Muscle of leg (tissue), 11 donors: ENCODE results near the gene ATAD2B. TPM values are rescaled to one million over a fixed set of nuclear protein-coding genes. Genes with fewer than 3 reads are reported as not detected.

Experiments
- DNase-seq: peaks from one replicate; pipeline ENCODE4 v3.0.0; 2013
- H3K27ac ChIP-seq: one replicate; pipeline ENCODE4 v1.5.1; 2013; ENCODE audit warnings: mild to moderate bottlenecking, low read length, control low read depth
- H3K27me3 ChIP-seq: one replicate; pipeline ENCODE4 v1.6.1; 2013; ENCODE audit warnings: low read length; ENCODE audit not compliant: control insufficient read depth, insufficient read depth
- H3K36me3 ChIP-seq: one replicate; pipeline ENCODE4 v1.6.1; 2013; ENCODE audit warnings: low read length; ENCODE audit not compliant: control insufficient read depth, insufficient read depth
- H3K4me1 ChIP-seq: one replicate; pipeline ENCODE4 v1.6.1; 2013; ENCODE audit warnings: low read length; ENCODE audit not compliant: control insufficient read depth, insufficient read depth
- H3K4me3 ChIP-seq: one replicate; pipeline ENCODE4 v1.5.1; 2013; ENCODE audit warnings: low read length, control low read depth
- H3K9me3 ChIP-seq: replicated peaks from 2 replicates; pipeline ENCODE4 v1.6.1; 2013; ENCODE audit warnings: low read depth, low read length; ENCODE audit not compliant: control insufficient read depth
- WGBS: methylation state at CpG from one replicate; pipeline ENCODE4 v1.1.5; 2013; ENCODE audit warnings: missing lambda C conversion rate; ENCODE audit not compliant: insufficient coverage; 5-methylcytosine and 5-hydroxymethylcytosine counted together
- polyA plus RNA-seq, 8 donors: library from polyadenylated mRNA; unstranded; fragments of 120-200 nt; gene quantifications; one replicate each; pipeline versions ENCODE4 v1.2.1 to v1.2.3, GENCODE V29; 2013; ENCODE audit warnings: inconsistent platforms in 1 of 8, low replicate concordance in 1 of 8; ENCODE audit not compliant: insufficient read length in 8 of 8, insufficient read depth in 1 of 8
- total RNA-seq: library from RNA; stranded (reverse); fragments of 120-200 nt; gene quantifications from one replicate; pipeline ENCODE4 v1.2.4, GENCODE V29; 2013

ATAD2B gene
- total and polyA plus RNA-seq, 9 donors, result 10.2 to 17.6 (median 11.8) TPM

- Histone ChIP-seq H3K4me3 (no peak overlapping the region), H3K27me3 (no peaks in the 10 kb centered on the region), H3K4me1 (no peaks in the 10 kb centered on the region), H3K27ac (no peak overlapping the region), H3K9me3 (no peaks in the 10 kb centered on the region), H3K36me3 (peaks cover 13% of the 10 kb centered on the region)
- no CpG with 5 or more reads among the region's 2 CpGs for WGBS
- DNase-seq, result peak; percentile 79
Measured at GRCh38 chr2:23777826-23778225, 149.1 kb downstream of the ATAD2B start.

GRCh38 chr2:23776021-23776420 is 150.9 kb downstream of the ATAD2B start:
- DNase-seq, result no peak
- H3K4me3 ChIP-seq, result no peak overlapping the region
- no peaks in the 10 kb centered on the region for H3K4me1 ChIP-seq
- no peak overlapping the region for H3K27ac ChIP-seq
- H3K9me3 ChIP-seq, result peaks cover 3% of the 10 kb centered on the region
- peaks cover 21% of the 10 kb centered on the region for H3K36me3 ChIP-seq
- H3K27me3 ChIP-seq, result no peaks in the 10 kb centered on the region
- WGBS, result no CpG with 5 or more reads among the region's 6 CpGs

- H3K4me1 ChIP-seq, result no peaks in the 10 kb centered on the region
- H3K36me3 ChIP-seq, result peaks cover 17% of the 10 kb centered on the region
- no peak overlapping the region for H3K4me3 ChIP-seq
- H3K9me3 ChIP-seq, result peaks cover 3% of the 10 kb centered on the region
- no CpG with 5 or more reads among the region's 7 CpGs for WGBS
- H3K27me3 ChIP-seq, result no peaks in the 10 kb centered on the region
- no peak for DNase-seq
- no peak overlapping the region for H3K27ac ChIP-seq
Measured at GRCh38 chr2:23772684-23773083, 154.2 kb downstream of the ATAD2B start.

- H3K4me3 ChIP-seq, result no peak overlapping the region
- no peaks in the 10 kb centered on the region for H3K27me3 ChIP-seq
- H3K4me1 ChIP-seq, result no peaks in the 10 kb centered on the region
- no CpG with 5 or more reads among the region's 1 CpG for WGBS
- H3K36me3 ChIP-seq, result peaks cover 17% of the 10 kb centered on the region
- no peak overlapping the region for H3K27ac ChIP-seq
- peaks cover 3% of the 10 kb centered on the region for H3K9me3 ChIP-seq
- no peak for DNase-seq
Measured at GRCh38 chr2:23772056-23772455, 154.9 kb downstream of the ATAD2B start.

GRCh38 chr2:23769364-23769763 is 157.6 kb downstream of the ATAD2B start:
- peaks cover 3% of the 10 kb centered on the region for H3K9me3 ChIP-seq
- no peaks in the 10 kb centered on the region for H3K4me1 ChIP-seq
- H3K4me3 ChIP-seq, result no peak overlapping the region
- H3K27ac ChIP-seq, result no peak overlapping the region
- H3K27me3 ChIP-seq, result no peaks in the 10 kb centered on the region
- DNase-seq, result no peak
- no CpG with 5 or more reads among the region's 5 CpGs for WGBS
- peaks cover 17% of the 10 kb centered on the region for H3K36me3 ChIP-seq

GRCh38 chr2:23767876-23768621 is 158.9 kb downstream of the ATAD2B start:
- H3K27me3 ChIP-seq, result no peaks in the 10 kb centered on the region
- peaks cover 3% of the 10 kb centered on the region for H3K9me3 ChIP-seq
- WGBS, result 100% methylated on average over 3 of the region's 5 CpGs
- peaks cover 11% of the 10 kb centered on the region for H3K36me3 ChIP-seq
- H3K4me3 ChIP-seq, result no peak overlapping the region
- H3K4me1 ChIP-seq, result no peaks in the 10 kb centered on the region
- H3K27ac ChIP-seq, result no peak overlapping the region
- no peak for DNase-seq

GRCh38 chr2:23762141-23762540 is 164.8 kb downstream of the ATAD2B start:
- no peak for DNase-seq
- H3K27me3 ChIP-seq, result no peaks in the 10 kb centered on the region
- peaks cover 4% of the 10 kb centered on the region for H3K36me3 ChIP-seq
- H3K9me3 ChIP-seq, result no peaks in the 10 kb centered on the region
- no peak overlapping the region for H3K27ac ChIP-seq
- H3K4me3 ChIP-seq, result no peak overlapping the region
- H3K4me1 ChIP-seq, result no peaks in the 10 kb centered on the region
- WGBS, result no CpG with 5 or more reads among the region's 3 CpGs

GRCh38 chr2:23761638-23762037 is 165.3 kb downstream of the ATAD2B start:
- H3K4me3 ChIP-seq, result no peak overlapping the region
- no peaks in the 10 kb centered on the region for H3K9me3 ChIP-seq
- no peak overlapping the region for H3K27ac ChIP-seq
- no peak for DNase-seq
- WGBS, result no CpG with 5 or more reads among the region's 1 CpG
- H3K36me3 ChIP-seq, result peaks cover 4% of the 10 kb centered on the region
- H3K27me3 ChIP-seq, result no peaks in the 10 kb centered on the region
- no peaks in the 10 kb centered on the region for H3K4me1 ChIP-seq

- no peaks in the 10 kb centered on the region for H3K4me1 ChIP-seq
- peaks cover 4% of the 10 kb centered on the region for H3K36me3 ChIP-seq
- no peaks in the 10 kb centered on the region for H3K27me3 ChIP-seq
- WGBS, result no CpG with 5 or more reads among the region's 4 CpGs
- no peak overlapping the region for H3K4me3 ChIP-seq
- H3K27ac ChIP-seq, result no peak overlapping the region
- peak; percentile 92 for DNase-seq
- H3K9me3 ChIP-seq, result no peaks in the 10 kb centered on the region
Measured at GRCh38 chr2:23760736-23761135, 166.2 kb downstream of the ATAD2B start.

- no peak overlapping the region for H3K4me3 ChIP-seq
- H3K9me3 ChIP-seq, result no peaks in the 10 kb centered on the region
- H3K27ac ChIP-seq, result no peak overlapping the region
- DNase-seq, result no peak
- 67% methylated on average over 1 of the region's 6 CpGs for WGBS
- H3K27me3 ChIP-seq, result no peaks in the 10 kb centered on the region
- H3K36me3 ChIP-seq, result peaks cover 10% of the 10 kb centered on the region
- no peaks in the 10 kb centered on the region for H3K4me1 ChIP-seq
Measured at GRCh38 chr2:23757686-23758433, 169.1 kb downstream of the ATAD2B start.
